ENCODE measurements around the gene KRT86.

DNA sequence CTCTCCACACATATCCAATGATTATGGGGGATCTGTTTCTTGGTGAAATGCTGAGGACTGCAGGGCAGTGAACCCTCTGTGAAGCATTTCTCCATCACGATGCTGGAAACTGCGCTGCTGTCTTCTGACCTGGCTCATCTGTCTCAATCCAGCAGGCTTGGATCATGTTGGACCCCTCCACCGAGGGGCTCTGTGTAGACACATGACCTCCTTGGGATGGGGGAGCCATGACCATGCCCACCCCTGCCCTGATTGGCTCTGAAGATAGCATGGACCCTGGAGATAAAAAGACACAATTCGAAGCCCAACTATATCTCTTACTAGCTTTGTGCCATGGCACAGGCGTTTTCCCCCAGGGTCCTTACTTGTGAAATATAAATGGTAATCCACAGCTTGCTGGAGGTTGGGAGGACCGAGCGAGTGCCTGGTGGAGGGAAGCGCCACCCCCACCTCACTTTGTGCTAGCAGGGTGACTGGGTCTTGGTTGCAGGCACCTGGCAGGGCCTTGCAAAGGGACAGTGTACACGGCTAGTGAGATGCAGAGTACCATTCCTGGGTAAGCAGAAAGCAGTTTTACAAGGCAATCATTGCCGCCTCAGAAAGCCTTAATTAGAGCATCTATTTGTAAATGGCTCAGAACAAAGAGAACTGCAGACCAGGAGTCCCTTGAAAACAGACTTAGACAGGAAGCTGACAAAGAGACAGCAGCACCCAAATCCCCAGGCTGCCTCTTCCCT is 49.1 kb downstream of the KRT86 start:
- TF ChIP-seq EZH2 (IDR thresholded peaks at IDR 0.05; ENCODE audit: insufficient read depth, poor library complexity, severe bottlenecking): no peak
- no peak for TF ChIP-seq EZH2phosphoT487 (IDR thresholded peaks at IDR 0.05; ENCODE audit: insufficient read depth, low read depth)
